Measurements from ENCODE around the gene CLSTN2. TPM values are rescaled to one million over a fixed set of nuclear protein-coding genes. Genes with fewer than 3 reads are reported as not detected.
A peak's percentile ranks its signal among the peaks of the same experiment; 100 is the strongest.

Gene CLSTN2
- total and polyA plus RNA-seq, 8 donors, result 0.31 to 1.1 (median 0.61) TPM

DNA sequence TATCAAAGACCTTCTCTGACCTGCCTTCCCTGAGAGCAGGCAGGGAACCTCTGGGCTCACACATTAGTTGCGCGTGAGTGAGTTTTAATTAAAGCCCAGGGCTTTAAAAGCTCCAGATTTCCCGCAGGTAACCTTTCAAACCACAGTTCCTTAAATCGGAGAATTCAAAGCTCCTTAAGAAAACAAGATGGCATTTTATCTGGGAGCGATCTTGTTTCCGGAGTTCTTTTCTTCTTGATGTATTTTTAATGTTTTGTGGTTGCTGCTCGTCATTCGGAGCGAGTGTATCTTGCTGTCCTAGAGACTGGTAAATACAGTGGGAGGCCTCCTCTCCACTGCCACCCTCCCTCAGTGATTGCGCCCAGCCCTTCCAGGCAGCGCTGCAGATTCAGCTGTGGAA lies 284.3 kb downstream of the CLSTN2 start:
- no peak for ATAC-seq
- TF ChIP-seq, protein P1, sequence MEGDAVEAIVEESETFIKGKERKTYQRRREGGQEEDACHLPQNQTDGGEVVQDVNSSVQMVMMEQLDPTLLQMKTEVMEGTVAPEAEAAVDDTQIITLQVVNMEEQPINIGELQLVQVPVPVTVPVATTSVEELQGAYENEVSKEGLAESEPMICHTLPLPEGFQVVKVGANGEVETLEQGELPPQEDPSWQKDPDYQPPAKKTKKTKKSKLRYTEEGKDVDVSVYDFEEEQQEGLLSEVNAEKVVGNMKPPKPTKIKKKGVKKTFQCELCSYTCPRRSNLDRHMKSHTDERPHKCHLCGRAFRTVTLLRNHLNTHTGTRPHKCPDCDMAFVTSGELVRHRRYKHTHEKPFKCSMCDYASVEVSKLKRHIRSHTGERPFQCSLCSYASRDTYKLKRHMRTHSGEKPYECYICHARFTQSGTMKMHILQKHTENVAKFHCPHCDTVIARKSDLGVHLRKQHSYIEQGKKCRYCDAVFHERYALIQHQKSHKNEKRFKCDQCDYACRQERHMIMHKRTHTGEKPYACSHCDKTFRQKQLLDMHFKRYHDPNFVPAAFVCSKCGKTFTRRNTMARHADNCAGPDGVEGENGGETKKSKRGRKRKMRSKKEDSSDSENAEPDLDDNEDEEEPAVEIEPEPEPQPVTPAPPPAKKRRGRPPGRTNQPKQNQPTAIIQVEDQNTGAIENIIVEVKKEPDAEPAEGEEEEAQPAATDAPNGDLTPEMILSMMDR (IDR thresholded peaks at IDR 0.05), result no peak

DNA sequence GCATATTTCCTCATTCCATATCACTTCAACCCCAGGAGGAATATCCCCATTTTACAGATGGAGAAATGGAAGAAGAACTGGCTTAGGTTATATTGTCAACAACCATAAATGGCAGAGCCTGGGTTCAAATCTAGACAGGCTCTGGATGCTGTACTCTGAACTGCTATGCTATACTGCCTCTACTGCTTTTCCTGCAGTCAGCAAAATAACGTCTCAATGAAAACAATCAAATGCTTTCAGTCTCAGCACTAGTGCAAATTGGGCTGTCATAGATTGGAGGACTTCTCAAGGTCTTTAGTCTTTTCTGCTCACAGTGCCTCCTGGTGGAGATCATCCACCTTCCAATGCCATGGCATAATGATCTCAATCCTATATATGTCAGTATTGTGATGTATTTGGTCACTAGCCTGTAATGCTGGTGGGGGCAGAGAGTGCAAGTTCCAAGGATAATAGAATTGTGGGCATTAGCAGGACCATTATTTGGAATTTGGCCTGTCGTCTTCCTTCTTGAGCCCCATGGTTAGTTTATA lies 285.0 kb downstream of the CLSTN2 start:
- ATAC-seq, result no peak
- intact Hi-C loops (cut with DNase I), result no loop called here

More for the DNA sequence above, 284.3 kb downstream of the CLSTN2 start:
- Histone ChIP-seq H3K27me3 (no peaks in the 10 kb centered on the region), H3K27ac (no peak overlapping the region), H3K9me3 (no peaks in the 10 kb centered on the region), H3K4me1 (no peaks in the 10 kb centered on the region), H3K4me3 (no peak overlapping the region), H3K36me3 (no peaks in the 10 kb centered on the region)
- intact Hi-C loops (cut with DNase I), result no loop called here
- DNase-seq, result no peak

DNA sequence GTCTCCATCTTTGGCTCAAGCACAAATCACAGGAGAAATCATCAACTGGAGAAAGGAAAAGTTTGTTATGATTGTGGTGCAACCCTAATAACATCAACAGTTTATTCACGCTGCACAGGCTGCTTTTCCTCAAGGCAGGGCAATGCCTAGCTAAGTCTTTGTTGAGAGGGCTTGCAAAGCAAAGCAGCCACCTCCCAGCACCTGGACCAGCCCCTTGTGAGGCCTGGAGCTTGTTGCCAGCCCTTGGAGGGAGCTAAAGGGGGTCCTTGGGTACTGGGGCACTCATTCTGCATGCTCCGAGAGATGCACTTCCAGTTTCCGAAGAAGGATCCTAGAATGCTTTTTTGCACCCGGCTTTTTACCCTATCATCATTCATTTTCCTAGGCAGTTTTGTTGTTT lies 288.2 kb downstream of the CLSTN2 start:
- TF ChIP-seq, protein P1 (IDR thresholded peaks at IDR 0.05), result no peak
- peaks cover 0 to 4% of the 10 kb centered on the region in 2 donors for H3K9me3 ChIP-seq
- ATAC-seq (no peak), DNase-seq (no peak)
- no peaks in the 10 kb centered on the region for H3K27me3 ChIP-seq
- intact Hi-C loops (cut with DNase I), result no loop called here
- H3K36me3 ChIP-seq, result no peaks in the 10 kb centered on the region
- no peaks in the 10 kb centered on the region for H3K4me1 ChIP-seq
- no peak overlapping the region for H3K27ac ChIP-seq
- H3K4me3 ChIP-seq, result no peak overlapping the region

More for the DNA sequence above, 285.0 kb downstream of the CLSTN2 start:
- H3K36me3 ChIP-seq, result no peaks in the 10 kb centered on the region
- H3K27me3 ChIP-seq, result no peaks in the 10 kb centered on the region
- no peaks in the 10 kb centered on the region for H3K9me3 ChIP-seq
- no peak for DNase-seq
- no peaks in the 10 kb centered on the region for H3K4me1 ChIP-seq
- H3K27ac ChIP-seq, result no peak overlapping the region
- TF ChIP-seq, protein P1 (IDR thresholded peaks at IDR 0.05), result no peak
- H3K4me3 ChIP-seq, result no peak overlapping the region

DNA sequence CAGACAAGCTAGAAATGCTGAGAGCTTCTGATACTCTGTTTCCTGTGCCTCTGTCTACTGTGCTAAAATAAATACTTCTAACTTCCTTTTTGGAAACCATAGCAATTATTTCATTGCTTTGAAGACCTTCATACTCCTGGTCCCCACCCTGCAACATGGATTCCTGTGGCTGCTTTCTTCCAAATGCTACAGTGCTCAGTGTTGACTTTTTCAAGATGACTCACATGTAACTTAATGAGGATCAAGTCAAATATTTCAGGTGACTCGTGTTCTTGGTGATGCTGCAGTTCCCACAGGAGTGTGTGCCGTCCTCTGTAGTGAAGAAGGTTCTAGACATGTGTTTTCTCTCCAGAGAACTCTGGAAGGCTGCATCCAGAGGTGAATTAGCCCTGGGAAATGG lies 288.6 kb downstream of the CLSTN2 start:
- no peak overlapping the region for H3K27ac ChIP-seq
- intact Hi-C loops (cut with DNase I), result no loop called here
- H3K9me3 ChIP-seq, result peaks cover 0 to 7% of the 10 kb centered on the region in 2 donors
- H3K27me3 ChIP-seq, result no peaks in the 10 kb centered on the region
- TF ChIP-seq, protein P1 (IDR thresholded peaks at IDR 0.05), result no peak
- H3K4me1 ChIP-seq, result no peaks in the 10 kb centered on the region
- ATAC-seq (peak; percentile 65), DNase-seq (no peak)
- no peaks in the 10 kb centered on the region for H3K36me3 ChIP-seq
- H3K4me3 ChIP-seq, result no peak overlapping the region

DNA sequence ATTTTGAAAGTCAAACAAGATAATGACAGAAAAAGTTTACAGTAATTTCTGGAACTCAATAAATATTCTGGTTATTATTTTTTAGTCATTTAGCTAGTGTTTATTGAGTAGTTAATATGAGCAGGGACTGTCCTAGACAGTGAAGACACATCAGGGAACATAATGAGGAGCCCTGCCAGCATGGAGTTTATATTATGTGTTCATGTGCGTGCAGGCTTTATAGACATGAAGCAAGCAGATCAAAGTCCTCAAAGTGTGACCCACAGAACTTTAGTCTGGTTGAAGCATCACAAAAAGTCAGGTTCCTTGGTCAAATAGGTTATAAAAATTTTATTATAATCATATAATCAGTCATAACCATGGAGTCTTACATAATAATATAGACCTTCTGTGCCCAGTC lies 289.3 kb downstream of the CLSTN2 start:
- intact Hi-C loops (cut with DNase I), result no loop called here
- TF ChIP-seq, protein P1 (IDR thresholded peaks at IDR 0.05), result no peak

More for the DNA sequence above, 289.3 kb downstream of the CLSTN2 start:
- Histone ChIP-seq H3K4me3 (no peak overlapping the region), H3K36me3 (no peaks in the 10 kb centered on the region), H3K9me3 (peaks cover 0 to 8% of the 10 kb centered on the region in 2 donors), H3K4me1 (no peaks in the 10 kb centered on the region), H3K27me3 (no peaks in the 10 kb centered on the region), H3K27ac (no peak overlapping the region)
- no peak for ATAC-seq
- DNase-seq, result no peak
